SKM-1 (cell line): ENCODE data around the gene FAM219A.
"Not testable (repeated sequence)": the region's sequence is repeated elsewhere in the genome, so short reads cannot be mapped to it uniquely, and the experiment has no call there.

Experiments
- DNase-seq: peaks from one replicate; lab custom pipeline; 2025; ENCODE audit not compliant: unreplicated experiment; lab: John Stamatoyannopoulos, UW

FAM219A gene

GRCh38 chr9:34485822-34486221 is 27.5 kb upstream of the FAM219A start:
- DNase-seq: no peak

DNA sequence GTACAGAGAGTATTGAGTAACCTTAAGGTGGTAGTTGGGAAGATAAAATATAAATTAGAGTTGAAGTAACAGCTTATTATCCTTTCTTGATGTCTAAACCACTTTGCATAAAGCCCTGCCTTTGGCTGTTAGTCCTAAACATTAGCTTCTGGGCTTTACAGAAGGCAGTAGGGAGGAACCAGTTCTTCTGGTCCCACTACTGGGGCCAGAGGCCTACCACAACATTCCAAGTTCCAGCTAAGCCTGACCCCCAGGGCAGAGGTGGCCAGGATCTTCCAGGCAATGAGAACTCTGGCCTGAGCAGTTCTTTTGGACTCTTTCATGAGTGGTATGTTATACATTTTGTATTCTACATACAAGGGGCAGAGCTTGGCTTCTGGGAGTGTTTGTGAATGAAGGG is 26.3 kb upstream of the FAM219A start:
- DNase-seq: no peak

DNA sequence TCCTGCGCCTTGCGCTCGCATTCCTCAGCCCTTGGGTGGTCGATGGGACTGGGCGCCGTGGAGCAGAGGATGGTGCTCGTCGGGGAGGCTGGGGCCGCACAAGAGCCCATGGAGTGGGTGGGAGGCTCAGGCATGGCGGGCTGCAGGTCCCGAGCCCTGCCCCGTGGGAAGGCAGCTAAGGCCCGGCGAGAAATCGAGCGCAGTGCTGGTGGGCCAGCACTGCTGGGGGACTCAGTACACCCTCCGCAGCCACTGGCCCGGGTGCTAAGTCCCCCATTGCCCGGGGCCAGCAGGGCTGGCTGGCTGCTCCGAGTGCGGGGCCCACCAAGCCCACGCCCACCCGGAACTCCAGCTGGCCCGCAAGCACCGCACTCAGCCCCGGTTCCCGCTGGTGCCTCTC is 24.4 kb upstream of the FAM219A start:
- not testable (repeated sequence) for DNase-seq

DNA sequence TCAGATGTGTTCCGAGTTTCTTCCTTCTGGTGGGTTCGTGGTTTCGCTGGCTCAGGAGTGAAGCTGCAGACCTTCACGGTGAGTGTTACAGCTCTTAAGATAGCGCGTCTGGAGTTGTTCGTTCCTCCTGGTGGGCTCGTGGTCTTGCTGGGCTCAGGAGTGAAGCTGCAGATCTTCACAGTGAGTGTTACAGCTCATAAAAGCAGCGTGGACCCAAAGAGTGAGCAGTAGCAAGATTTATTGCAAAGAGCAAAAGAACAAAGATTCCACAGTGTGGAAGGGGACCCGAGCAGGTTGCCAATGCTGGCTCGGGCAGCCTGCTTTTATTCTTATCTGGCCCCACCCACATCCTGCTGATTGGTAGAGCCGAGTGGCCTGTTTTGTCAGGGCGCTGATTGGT is 23.2 kb upstream of the FAM219A start:
- not testable (repeated sequence) for DNase-seq

DNA sequence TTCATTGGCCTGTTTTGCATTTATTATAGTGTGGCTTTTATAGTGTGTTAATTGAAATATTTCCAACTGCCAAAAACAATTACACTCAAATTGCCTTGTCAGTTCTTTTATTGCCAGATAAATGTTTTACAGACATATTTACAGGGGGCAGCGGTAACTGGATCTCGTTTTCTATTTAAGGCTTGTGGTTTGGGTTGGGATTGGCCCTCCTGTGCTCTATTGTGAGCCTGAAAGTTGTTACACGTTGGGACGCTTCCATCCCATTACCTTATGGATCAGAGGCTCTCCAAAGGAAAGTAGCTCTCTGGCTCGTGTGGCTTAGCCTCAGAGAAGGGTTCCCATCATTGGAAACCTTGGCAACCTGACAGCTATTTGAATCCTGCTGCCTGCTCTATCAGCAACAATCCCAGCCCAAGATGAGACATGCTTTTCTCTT is 21.1 kb upstream of the FAM219A start:
- DNase-seq: no peak

DNA sequence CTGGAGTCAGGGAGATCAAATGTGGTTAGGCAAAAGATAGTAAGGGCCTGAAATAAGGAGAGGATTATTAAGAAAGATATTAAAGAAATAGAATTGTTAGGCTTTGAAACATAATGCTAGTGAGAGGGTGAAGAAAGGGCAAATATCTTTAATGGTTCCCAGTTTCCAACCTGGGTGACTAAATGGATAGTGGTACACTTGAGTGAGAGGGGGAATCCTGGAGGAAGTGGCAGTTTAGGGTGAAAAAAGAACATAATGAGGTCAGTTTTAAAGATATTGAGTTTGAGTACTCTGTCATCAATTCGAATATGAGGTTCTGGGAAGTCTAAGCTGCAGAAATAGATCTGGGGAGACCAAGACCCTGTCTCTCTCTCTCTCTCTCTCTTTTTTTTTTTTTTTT is 19.2 kb upstream of the FAM219A start:
- no peak for DNase-seq

- no peak for DNase-seq
Observed at GRCh38 chr9:34475097-34475496, 16.7 kb upstream of the FAM219A start.

- DNase-seq: no peak
Observed at GRCh38 chr9:34465468-34465867, 7.1 kb upstream of the FAM219A start.

- DNase-seq: no peak
Observed at GRCh38 chr9:34464571-34464970, 6.2 kb upstream of the FAM219A start.

GRCh38 chr9:34463901-34464232 is 5.5 kb upstream of the FAM219A start:
- no peak for DNase-seq

- no peak for DNase-seq
Observed at GRCh38 chr9:34463098-34463900, 4.9 kb upstream of the FAM219A start.

- no peak for DNase-seq
Observed at GRCh38 chr9:34459941-34460340, 1.6 kb upstream of the FAM219A start.

GRCh38 chr9:34459356-34459755 is 986 bp upstream of the FAM219A start:
- DNase-seq: no peak

GRCh38 chr9:34458959-34459340 is 580 bp upstream of the FAM219A start:
- no peak for DNase-seq

DNA sequence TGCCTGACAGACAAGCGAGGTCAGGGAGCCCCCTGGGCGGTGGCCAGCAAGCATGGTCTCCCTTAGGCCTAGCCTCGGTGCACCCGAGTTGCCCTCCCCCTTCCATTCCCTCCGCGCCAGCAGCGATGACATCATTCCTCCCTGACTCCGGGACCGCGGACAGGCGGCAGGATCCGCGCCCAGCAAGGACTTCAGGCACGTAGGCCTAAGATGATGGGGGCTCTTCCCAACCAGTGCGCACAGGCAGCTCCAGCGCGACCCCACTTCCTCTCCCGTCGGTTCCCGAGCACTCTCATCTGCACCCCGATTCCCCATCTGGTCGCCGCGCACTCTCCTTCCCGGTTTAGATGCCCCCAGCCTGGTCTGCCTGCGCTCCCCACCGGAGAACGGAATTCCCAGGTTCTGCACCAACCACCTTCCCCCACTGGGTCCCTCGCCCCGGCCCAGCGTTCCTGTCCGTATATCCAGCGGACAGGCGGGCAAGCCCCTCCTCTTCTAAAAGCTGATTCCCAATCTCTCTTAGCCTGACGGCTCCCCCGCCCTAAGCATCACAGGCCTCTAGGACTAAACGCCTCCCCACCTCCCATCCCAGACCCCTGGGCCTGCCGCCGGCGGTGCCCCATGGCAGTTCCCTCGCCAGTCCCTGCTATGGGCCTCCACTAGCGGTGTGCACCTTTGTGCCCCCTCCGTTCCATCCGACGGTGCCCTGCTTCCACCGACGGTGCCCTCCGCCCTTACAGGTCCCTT is 931 bp downstream of the FAM219A start:
- no peak for DNase-seq

- DNase-seq: no peak
Observed at GRCh38 chr9:34456746-34457145, 1.6 kb downstream of the FAM219A start.

- no peak for DNase-seq
Observed at GRCh38 chr9:34456151-34456550, 2.2 kb downstream of the FAM219A start.

GRCh38 chr9:34454571-34455065 is 3.8 kb downstream of the FAM219A start:
- no peak for DNase-seq

DNA sequence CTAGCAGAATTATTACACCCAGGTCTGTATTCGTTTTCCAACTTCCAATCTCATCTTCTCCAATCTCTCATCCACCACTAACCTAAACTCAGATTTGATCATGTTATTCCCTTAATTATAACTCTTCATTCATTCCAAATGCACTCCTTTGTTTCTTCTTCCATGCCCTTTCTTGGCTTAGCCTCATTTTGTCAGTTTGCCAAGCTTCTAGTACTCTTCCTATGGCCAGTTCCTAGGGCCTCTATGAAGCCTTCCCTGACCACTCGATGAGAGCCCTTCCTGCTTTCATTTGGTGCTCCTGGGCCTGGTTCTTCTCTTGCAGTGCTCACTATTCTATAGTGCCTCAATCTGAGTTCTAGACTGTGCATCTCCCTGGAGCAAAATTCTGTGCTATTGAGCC is 5.8 kb downstream of the FAM219A start:
- DNase-seq: no peak

GRCh38 chr9:34451545-34451944 is 6.8 kb downstream of the FAM219A start:
- no peak for DNase-seq

GRCh38 chr9:34451135-34451534 is 7.2 kb downstream of the FAM219A start:
- DNase-seq: no peak

- DNase-seq: no peak
Observed at GRCh38 chr9:34450644-34451043, 7.7 kb downstream of the FAM219A start.
